GM12891 (cell line): ENCODE data around the gene CHD1L.

Source experiments
- POLR2A ChIP-seq: IDR thresholded peaks from 2 replicates; pipeline ENCODE4 v1.6.1; 2011; ENCODE audit warnings: low read depth, low read length, control low read depth
- TAF1 ChIP-seq: IDR thresholded peaks from 2 replicates; pipeline ENCODE4 v1.6.1; 2011; ENCODE audit warnings: low read depth, low read length, control low read depth

GRCh38 chr1:147217141-147217540, 25.3 kb upstream of the CHD1L start:
- no peak for TF ChIP-seq TAF1
- no peak for TF ChIP-seq POLR2A
